ENCODE measurements around the gene GSTT2B.
"Not testable (repeated sequence)": the region's sequence is repeated elsewhere in the genome, so short reads cannot be mapped to it uniquely, and the experiment has no call there.

DNA sequence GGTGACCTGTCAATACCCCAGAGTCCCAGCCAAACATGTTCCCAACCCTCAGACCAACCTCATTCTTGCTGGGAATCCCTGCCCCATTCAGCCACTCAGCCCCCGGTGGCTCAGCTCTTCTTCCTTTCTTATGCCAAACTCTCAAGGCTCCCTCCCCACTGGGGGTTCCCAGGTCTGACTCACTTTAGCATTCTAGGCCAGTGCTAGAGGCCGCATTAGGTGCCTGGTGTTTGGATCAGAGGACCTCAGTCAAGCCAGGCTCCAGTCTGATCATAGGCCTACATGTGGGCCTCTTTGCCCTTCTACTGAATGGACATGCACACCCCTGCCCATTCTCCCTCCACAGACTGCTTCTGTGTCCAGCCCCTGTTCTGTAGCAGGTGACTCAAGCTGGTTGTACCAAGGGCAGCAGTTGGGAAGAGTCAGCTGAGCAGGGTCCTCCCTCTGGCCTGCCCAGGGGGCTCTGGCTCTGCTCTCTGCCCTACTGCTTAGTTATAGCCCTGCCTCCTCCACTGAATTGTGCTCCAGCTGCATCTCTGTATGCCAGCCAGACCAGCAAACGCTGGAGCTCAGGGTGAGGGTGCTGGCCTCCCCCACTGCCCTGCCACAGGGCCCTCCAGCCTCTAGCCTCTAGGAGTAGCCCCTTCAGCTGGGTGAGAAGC, 28.7 kb upstream of the GSTT2B start:
- TF ChIP-seq, protein P1, sequence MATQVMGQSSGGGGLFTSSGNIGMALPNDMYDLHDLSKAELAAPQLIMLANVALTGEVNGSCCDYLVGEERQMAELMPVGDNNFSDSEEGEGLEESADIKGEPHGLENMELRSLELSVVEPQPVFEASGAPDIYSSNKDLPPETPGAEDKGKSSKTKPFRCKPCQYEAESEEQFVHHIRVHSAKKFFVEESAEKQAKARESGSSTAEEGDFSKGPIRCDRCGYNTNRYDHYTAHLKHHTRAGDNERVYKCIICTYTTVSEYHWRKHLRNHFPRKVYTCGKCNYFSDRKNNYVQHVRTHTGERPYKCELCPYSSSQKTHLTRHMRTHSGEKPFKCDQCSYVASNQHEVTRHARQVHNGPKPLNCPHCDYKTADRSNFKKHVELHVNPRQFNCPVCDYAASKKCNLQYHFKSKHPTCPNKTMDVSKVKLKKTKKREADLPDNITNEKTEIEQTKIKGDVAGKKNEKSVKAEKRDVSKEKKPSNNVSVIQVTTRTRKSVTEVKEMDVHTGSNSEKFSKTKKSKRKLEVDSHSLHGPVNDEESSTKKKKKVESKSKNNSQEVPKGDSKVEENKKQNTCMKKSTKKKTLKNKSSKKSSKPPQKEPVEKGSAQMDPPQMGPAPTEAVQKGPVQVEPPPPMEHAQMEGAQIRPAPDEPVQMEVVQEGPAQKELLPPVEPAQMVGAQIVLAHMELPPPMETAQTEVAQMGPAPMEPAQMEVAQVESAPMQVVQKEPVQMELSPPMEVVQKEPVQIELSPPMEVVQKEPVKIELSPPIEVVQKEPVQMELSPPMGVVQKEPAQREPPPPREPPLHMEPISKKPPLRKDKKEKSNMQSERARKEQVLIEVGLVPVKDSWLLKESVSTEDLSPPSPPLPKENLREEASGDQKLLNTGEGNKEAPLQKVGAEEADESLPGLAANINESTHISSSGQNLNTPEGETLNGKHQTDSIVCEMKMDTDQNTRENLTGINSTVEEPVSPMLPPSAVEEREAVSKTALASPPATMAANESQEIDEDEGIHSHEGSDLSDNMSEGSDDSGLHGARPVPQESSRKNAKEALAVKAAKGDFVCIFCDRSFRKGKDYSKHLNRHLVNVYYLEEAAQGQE (IDR thresholded peaks at IDR 0.05; ENCODE audit: low read depth, low read length): not testable (repeated sequence)
- not testable (repeated sequence) for TF ChIP-seq RCOR1 (IDR thresholded peaks at IDR 0.05; ENCODE audit: low read length); SMC3 (IDR thresholded peaks at IDR 0.05; ENCODE audit: low read depth, low read length); EP300 (IDR thresholded peaks at IDR 0.05; ENCODE audit: borderline replicate concordance in 1 of 2, low read depth in 1 of 2, low read length in 1 of 2); EZH2phosphoT487 (IDR thresholded peaks at IDR 0.05; ENCODE audit: borderline replicate concordance, low read depth); RFX5 (IDR thresholded peaks at IDR 0.05; ENCODE audit: low read length); TEAD4 (IDR thresholded peaks at IDR 0.05; ENCODE audit: borderline replicate concordance, insufficient read depth)
- TF ChIP-seq, protein P2, sequence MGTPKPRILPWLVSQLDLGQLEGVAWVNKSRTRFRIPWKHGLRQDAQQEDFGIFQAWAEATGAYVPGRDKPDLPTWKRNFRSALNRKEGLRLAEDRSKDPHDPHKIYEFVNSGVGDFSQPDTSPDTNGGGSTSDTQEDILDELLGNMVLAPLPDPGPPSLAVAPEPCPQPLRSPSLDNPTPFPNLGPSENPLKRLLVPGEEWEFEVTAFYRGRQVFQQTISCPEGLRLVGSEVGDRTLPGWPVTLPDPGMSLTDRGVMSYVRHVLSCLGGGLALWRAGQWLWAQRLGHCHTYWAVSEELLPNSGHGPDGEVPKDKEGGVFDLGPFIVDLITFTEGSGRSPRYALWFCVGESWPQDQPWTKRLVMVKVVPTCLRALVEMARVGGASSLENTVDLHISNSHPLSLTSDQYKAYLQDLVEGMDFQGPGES (IDR thresholded peaks at IDR 0.05; ENCODE audit: low read depth, low read length): not testable (repeated sequence)
- TF ChIP-seq, protein P3, sequence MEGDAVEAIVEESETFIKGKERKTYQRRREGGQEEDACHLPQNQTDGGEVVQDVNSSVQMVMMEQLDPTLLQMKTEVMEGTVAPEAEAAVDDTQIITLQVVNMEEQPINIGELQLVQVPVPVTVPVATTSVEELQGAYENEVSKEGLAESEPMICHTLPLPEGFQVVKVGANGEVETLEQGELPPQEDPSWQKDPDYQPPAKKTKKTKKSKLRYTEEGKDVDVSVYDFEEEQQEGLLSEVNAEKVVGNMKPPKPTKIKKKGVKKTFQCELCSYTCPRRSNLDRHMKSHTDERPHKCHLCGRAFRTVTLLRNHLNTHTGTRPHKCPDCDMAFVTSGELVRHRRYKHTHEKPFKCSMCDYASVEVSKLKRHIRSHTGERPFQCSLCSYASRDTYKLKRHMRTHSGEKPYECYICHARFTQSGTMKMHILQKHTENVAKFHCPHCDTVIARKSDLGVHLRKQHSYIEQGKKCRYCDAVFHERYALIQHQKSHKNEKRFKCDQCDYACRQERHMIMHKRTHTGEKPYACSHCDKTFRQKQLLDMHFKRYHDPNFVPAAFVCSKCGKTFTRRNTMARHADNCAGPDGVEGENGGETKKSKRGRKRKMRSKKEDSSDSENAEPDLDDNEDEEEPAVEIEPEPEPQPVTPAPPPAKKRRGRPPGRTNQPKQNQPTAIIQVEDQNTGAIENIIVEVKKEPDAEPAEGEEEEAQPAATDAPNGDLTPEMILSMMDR (IDR thresholded peaks at IDR 0.05): not testable (repeated sequence)
- TF ChIP-seq, protein P4, sequence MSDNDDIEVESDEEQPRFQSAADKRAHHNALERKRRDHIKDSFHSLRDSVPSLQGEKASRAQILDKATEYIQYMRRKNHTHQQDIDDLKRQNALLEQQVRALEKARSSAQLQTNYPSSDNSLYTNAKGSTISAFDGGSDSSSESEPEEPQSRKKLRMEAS (IDR thresholded peaks at IDR 0.05; ENCODE audit: low read depth): not testable (repeated sequence)
